ENCODE data around the gene DHRS4.

The DHRS4 gene

GRCh38 chr14:23925523-23926075, 28.0 kb upstream of the DHRS4 start:
- TF ChIP-seq CTCF (conservative IDR thresholded peaks at IDR 0.05) = no peak
- no peak overlapping the region for H3K27ac ChIP-seq

- H3K27ac ChIP-seq = no peak overlapping the region
- no peak for TF ChIP-seq CTCF (conservative IDR thresholded peaks at IDR 0.05)
These were observed 27.0 kb upstream of the DHRS4 start for GRCh38 chr14:23926543-23926942.

- no peak overlapping the region for H3K27ac ChIP-seq
- no peak for TF ChIP-seq CTCF (conservative IDR thresholded peaks at IDR 0.05)
These were observed 24.4 kb upstream of the DHRS4 start for GRCh38 chr14:23929136-23929535.

GRCh38 chr14:23929822-23930294, 23.7 kb upstream of the DHRS4 start:
- TF ChIP-seq CTCF (conservative IDR thresholded peaks at IDR 0.05) = peak; percentile 88
- H3K27ac ChIP-seq = no peak overlapping the region

GRCh38 chr14:23930742-23931141, 22.8 kb upstream of the DHRS4 start:
- H3K27ac ChIP-seq = no peak overlapping the region
- no peak for TF ChIP-seq CTCF (conservative IDR thresholded peaks at IDR 0.05)

- no peak for TF ChIP-seq CTCF (conservative IDR thresholded peaks at IDR 0.05)
- H3K27ac ChIP-seq = no peak overlapping the region
These were observed 21.8 kb upstream of the DHRS4 start for GRCh38 chr14:23931721-23932289.

- no peak overlapping the region for H3K27ac ChIP-seq
- no peak for TF ChIP-seq CTCF (conservative IDR thresholded peaks at IDR 0.05)
These were observed 20.9 kb upstream of the DHRS4 start for GRCh38 chr14:23932639-23933038.
